SK-N-SH (cell line): Measurements from ENCODE around the gene GPR119. TPM values are rescaled to one million over a fixed set of nuclear protein-coding genes. Genes with fewer than 3 reads are reported as not detected.

Source experiments
- CTCF ChIA-PET: fragments of 300-600, 350-600 bp; formaldehyde crosslinking; extraction: SDS; loops from one replicate; lab custom pipeline; 2021; lab: Yijun Ruan, JAX
- POLR2A ChIA-PET: fragments of 350-600 bp; sonication (Branson Sonifier 250); formaldehyde crosslinking; extraction: SDS; loops from one replicate; lab custom pipeline; 2020; ENCODE audit warnings: antibody characterized with exemption, inconsistent platforms; lab: Yijun Ruan, JAX
- DNase-seq: peaks from one replicate; pipeline ENCODE4 v3.0.0; 2012
- H2AFZ ChIP-seq: fragments of 200-600 bp; sonication (generic); 2 replicates; pipeline ENCODE4 v1.8.1; 2016; ENCODE audit warnings: antibody characterized with exemption, mild to moderate bottlenecking, low read depth
- H3F3A ChIP-seq: fragments of 200-600 bp; sonication (generic); replicated peaks from 2 replicates; pipeline ENCODE3; 2016; ENCODE audit warnings: antibody characterized with exemption, mild to moderate bottlenecking; ENCODE audit not compliant: insufficient read depth
- H3K27ac ChIP-seq, 2 experiments: fragments of 200-500 bp in 1 of 2; fragments of 200-600 bp in 1 of 2; sonication (Bioruptor generic) in 1 of 2; sonication (generic), shearing (Covaris generic) in 1 of 2; 2 replicates each; pipeline versions ENCODE4 v1.5.1 to v1.6.1; 2014 to 2016; ENCODE audit warnings: low read depth in 2 of 2, inconsistent platforms in 1 of 2, low read length in 1 of 2, mild to moderate bottlenecking in 1 of 2, mixed read lengths in 1 of 2
- H3K27me3 ChIP-seq: fragments of 200-600 bp; sonication (generic), shearing (Covaris generic); 2 replicates; pipeline ENCODE4 v1.6.1; 2016; ENCODE audit warnings: mixed run types; ENCODE audit not compliant: insufficient read depth
- H3K36me3 ChIP-seq, 2 experiments: fragments of 200-500 bp in 1 of 2; fragments of 200-600 bp in 1 of 2; sonication (Bioruptor generic) in 1 of 2; sonication (generic) in 1 of 2; replicated peaks in 1 of 2; 2 replicates each; pipeline versions ENCODE3 to v1.5.1; 2014 to 2016; ENCODE audit warnings: low read length in 1 of 2, mild to moderate bottlenecking in 1 of 2; ENCODE audit not compliant: insufficient read depth in 2 of 2, control insufficient read depth in 1 of 2
- H3K4me1 ChIP-seq, 2 experiments: fragments of 200-500 bp in 1 of 2; fragments of 200-600 bp in 1 of 2; sonication (Bioruptor generic) in 1 of 2; sonication (generic), shearing (Covaris generic) in 1 of 2; 2 replicates each; pipeline versions ENCODE4 v1.5.1 to v1.6.1; 2014 to 2016; ENCODE audit warnings: low read depth in 1 of 2, low read length in 1 of 2, mixed run types in 1 of 2; ENCODE audit not compliant: insufficient read depth in 2 of 2, control insufficient read depth in 1 of 2
- H3K4me2 ChIP-seq: fragments of 200-600 bp; sonication (generic), shearing (Covaris generic); 2 replicates; pipeline ENCODE4 v1.6.1; 2017; ENCODE audit warnings: mixed run types
- H3K4me3 ChIP-seq, 2 experiments: fragments of 200-500 bp in 1 of 2; fragments of 200-600 bp in 1 of 2; sonication (Bioruptor generic) in 1 of 2; sonication (generic), shearing (Covaris generic) in 1 of 2; 2 replicates each; pipeline versions ENCODE4 v1.5.1 to v1.8.1; 2014 to 2016; ENCODE audit warnings: low read depth in 2 of 2, inconsistent platforms in 1 of 2, low read length in 1 of 2, mild to moderate bottlenecking in 1 of 2, mixed read lengths in 1 of 2, moderate library complexity in 1 of 2
- H3K79me2 ChIP-seq: fragments of 200-600 bp; sonication (generic); 2 replicates; pipeline ENCODE4 v1.8.1; 2017; ENCODE audit warnings: mild to moderate bottlenecking; ENCODE audit not compliant: insufficient read depth
- H3K9ac ChIP-seq: fragments of 200-600 bp; sonication (generic); 2 replicates; pipeline ENCODE4 v1.6.1; 2017; ENCODE audit warnings: mixed run types
- H3K9me2 ChIP-seq: fragments of 200-600 bp; sonication (generic); 2 replicates; pipeline ENCODE4 v1.6.1; 2017; ENCODE audit warnings: mixed run types
- H3K9me3 ChIP-seq: fragments of 200-600 bp; sonication (generic); 2 replicates; pipeline ENCODE4 v1.6.1; 2017; ENCODE audit warnings: mixed run types, mild to moderate bottlenecking, moderate library complexity
- H4K20me1 ChIP-seq: fragments of 200-600 bp; sonication (generic); 2 replicates; pipeline ENCODE4 v1.6.1; 2017; ENCODE audit warnings: mild to moderate bottlenecking, mixed run types; ENCODE audit not compliant: insufficient read depth
- CHD2 ChIP-seq: fragments of 150-350 bp; IDR thresholded peaks from 2 replicates; pipeline ENCODE4 v1.6.1; 2018; ENCODE audit warnings: low read length; ENCODE audit not compliant: partially characterized antibody
- EP300 ChIP-seq, 2 experiments: IDR thresholded peaks; 2 replicates each; pipeline versions ENCODE4 v1.4.0 to v1.6.1; 2012; ENCODE audit warnings: borderline replicate concordance in 1 of 2, low read depth in 1 of 2, low read length in 1 of 2
- EZH2phosphoT487 ChIP-seq: fragments of 200-600 bp; sonication (generic); IDR thresholded peaks from 2 replicates; pipeline ENCODE4 v1.6.1; 2017; ENCODE audit warnings: low read depth, mixed run types, mild to moderate bottlenecking, antibody characterized with exemption, moderate library complexity, borderline replicate concordance
- GABPA ChIP-seq: IDR thresholded peaks from 2 replicates; pipeline ENCODE4 v1.4.0; 2012; ENCODE audit warnings: low read depth, mild to moderate bottlenecking
- IRF3 ChIP-seq: fragments of 150-350 bp; IDR thresholded peaks from 2 replicates; pipeline ENCODE4 v1.6.1; 2016; ENCODE audit warnings: mild to moderate bottlenecking, low read depth, low read length
- MEF2A ChIP-seq: IDR thresholded peaks from 2 replicates; pipeline ENCODE4 v1.4.0; 2012; ENCODE audit warnings: low read depth, borderline replicate concordance
- NRF1 ChIP-seq: IDR thresholded peaks from 2 replicates; pipeline ENCODE4 v1.6.1; 2012; ENCODE audit warnings: low read depth, mild to moderate bottlenecking, low read length
- RCOR1 ChIP-seq: fragments of 150-350 bp; IDR thresholded peaks from 2 replicates; pipeline ENCODE4 v1.6.1; 2017; ENCODE audit warnings: antibody characterized with exemption, low read length
- REST ChIP-seq: IDR thresholded peaks from 2 replicates; pipeline ENCODE4 v1.6.1; 2012; ENCODE audit warnings: mild to moderate bottlenecking, low read depth, low read length, moderate library complexity
- RFX5 ChIP-seq: IDR thresholded peaks from 2 replicates; pipeline ENCODE4 v1.6.1; 2012; ENCODE audit warnings: mild to moderate bottlenecking, improper control_type of control experiment, low read length
- RXRA ChIP-seq: IDR thresholded peaks from 2 replicates; pipeline ENCODE4 v1.4.0; 2012; ENCODE audit warnings: low read depth, mild to moderate bottlenecking, borderline replicate concordance
- SMC3 ChIP-seq: IDR thresholded peaks from 2 replicates; pipeline ENCODE4 v1.6.1; 2012; ENCODE audit warnings: low read depth, low read length, improper control_type of control experiment
- TAF1 ChIP-seq: IDR thresholded peaks from 2 replicates; pipeline ENCODE4 v1.6.1; 2012; ENCODE audit warnings: low read depth, mild to moderate bottlenecking, low read length, moderate library complexity, borderline replicate concordance
- USF2 ChIP-seq: fragments of 150-350 bp; IDR thresholded peaks from 2 replicates; pipeline ENCODE4 v1.6.1; 2017; ENCODE audit warnings: antibody characterized with exemption, low read length, low read depth, borderline replicate concordance
- ZBTB33 ChIP-seq: IDR thresholded peaks from 2 replicates; pipeline ENCODE4 v1.4.0; 2012; ENCODE audit warnings: low read depth, borderline replicate concordance
- WGBS: methylation state at CpG from one replicate; pipeline ENCODE4 v1.1.6; 2017; ENCODE audit warnings: low lambda C conversion rate; 5-methylcytosine and 5-hydroxymethylcytosine counted together
- polyA plus RNA-seq, 3 experiments: library from polyadenylated mRNA; depleted of rRNA; stranded (reverse); fragments of >200 nt; gene quantifications; 2 replicates each; pipeline ENCODE4 v1.2.3, GENCODE V29; 2012

Gene GPR119
- polyA plus RNA-seq, 1 of the 3 experiments (the other 2 are of a cell fraction): not detected

DNA sequence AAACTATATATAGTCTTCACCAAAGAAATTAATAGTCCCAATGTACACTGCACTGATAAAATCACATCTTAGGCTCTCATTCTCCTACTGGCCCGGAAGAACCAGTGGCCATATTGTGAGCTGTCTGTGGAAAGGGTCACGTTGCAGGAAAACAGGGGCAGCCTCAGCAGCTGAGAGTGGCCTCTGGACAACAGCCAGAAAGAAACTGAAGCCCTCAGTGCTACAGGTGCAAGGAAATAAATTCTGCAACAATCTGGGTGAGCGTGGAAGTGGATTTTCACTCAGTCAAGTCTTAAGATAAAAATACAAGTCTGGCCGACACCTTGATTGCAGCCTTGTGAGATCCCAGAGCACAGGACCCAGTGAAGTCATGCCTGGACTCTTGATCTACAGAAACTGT is 48.9 kb downstream of the GPR119 start:
- POLR2A ChIA-PET: no interaction called here
- Histone ChIP-seq H3K9me2 (no peaks in the 10 kb centered on the region), H3K9me3 (no peaks in the 10 kb centered on the region), H2AFZ (no peak overlapping the region), H3K27ac (no peak overlapping the region)
- CTCF ChIA-PET: interaction anchor here (1.4 kb wide), 1 partner anchor 580 kb away, joined by 3 read pairs; no protein-coding TSS in a partner anchor
- 33% methylated on average over 4 of the region's 4 CpGs for WGBS
- TF ChIP-seq EZH2phosphoT487 (no peak), ZBTB33 (no peak), RXRA (no peak), IRF3 (no peak), TAF1 (no peak), REST (no peak), RCOR1 (no peak), MEF2A (no peak), USF2 (no peak), GABPA (no peak), SMC3 (no peak), RFX5 (no peak), CHD2 (no peak), NRF1 (no peak), EP300 (IDR thresholded peaks at IDR 0.05; ENCODE audit: borderline replicate concordance in 1 of 2, low read depth in 1 of 2, low read length in 1 of 2) (no peak)
- TF ChIP-seq, all 33 proteins: peak for 0
- H3K36me3 ChIP-seq: no peaks in the 10 kb centered on the region
- DNase-seq: no peak
- H3K27me3 ChIP-seq: no peaks in the 10 kb centered on the region; the same call in 1 of the 2 replicates
- no peaks in the 10 kb centered on the region for H4K20me1 ChIP-seq
- H3K9ac ChIP-seq: no peak overlapping the region
- H3F3A ChIP-seq: no peaks in the 10 kb centered on the region
- no peak overlapping the region for H3K4me3 ChIP-seq
- H3K4me1 ChIP-seq: no peaks in the 10 kb centered on the region; a peak in 1 of 4 replicates
- no peaks in the 10 kb centered on the region for H3K79me2 ChIP-seq
- H3K4me2 ChIP-seq: no peak overlapping the region

Other genes starting within 250 kb of the GPR119 start
- 49.8 and 61.4 TPM in 2 replicates for gene AIFM1, start 219.8 kb downstream of the GPR119 start, polyA plus RNA-seq (2012; rRNA removed)
- gene RAB33A, start 213.7 kb downstream of the GPR119 start, polyA plus RNA-seq (2012; rRNA removed): 1.2 and 2.0 TPM in 2 replicates
- gene ZNF280C, start 116.8 kb downstream of the GPR119 start, polyA plus RNA-seq (2012; rRNA removed): 2.7 and 3.7 TPM in 2 replicates
- gene SLC25A14, start 45.8 kb downstream of the GPR119 start, polyA plus RNA-seq (2012; rRNA removed): 14.0 and 21.7 TPM in 2 replicates
- 22.7 and 23.6 TPM in 2 replicates for gene RBMX2, start 16.3 kb upstream of the GPR119 start, polyA plus RNA-seq (2012; rRNA removed)